RCC 7860 (cell line): Measurements from ENCODE around the gene C20orf204.
A peak's percentile ranks its signal among the peaks of the same experiment; 100 is the strongest.

Source experiments
- DNase-seq: peaks from one replicate; pipeline ENCODE4 v3.0.0-alpha.2; 2015; ENCODE audit warnings: low spot score
- FAIRE-seq: peaks from 2 replicates; lab custom pipeline; 2012; peaks lifted over from hg19 to GRCh38; lab: Jason Lieb, UNC

The C20orf204 gene

DNA sequence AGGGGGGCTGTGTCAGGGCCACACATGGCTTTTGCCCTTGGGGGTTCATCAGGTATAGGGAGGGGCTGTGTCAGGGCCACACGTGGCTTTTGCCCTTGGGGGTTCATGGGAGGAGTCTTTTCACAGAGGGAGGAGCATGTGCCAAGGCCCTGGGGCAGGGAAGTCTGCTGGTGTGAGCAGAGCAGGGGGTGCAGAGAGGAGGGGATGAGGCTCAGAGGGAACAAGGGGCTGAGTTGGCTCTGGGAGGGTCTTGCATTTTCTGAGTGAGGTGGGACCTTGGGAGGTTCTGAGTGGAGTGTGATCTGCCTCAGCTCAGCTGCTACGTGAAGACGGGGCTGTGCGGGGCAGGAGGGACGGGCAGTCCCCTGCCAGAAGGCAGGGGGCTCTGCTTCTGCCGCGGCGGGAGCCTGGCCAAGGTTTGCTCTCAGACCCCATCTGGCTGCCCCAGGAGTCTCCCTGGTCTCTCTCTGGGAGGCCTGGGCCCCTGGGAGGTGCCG lies 19.5 kb downstream of the C20orf204 start:
- FAIRE-seq = no peak

DNA sequence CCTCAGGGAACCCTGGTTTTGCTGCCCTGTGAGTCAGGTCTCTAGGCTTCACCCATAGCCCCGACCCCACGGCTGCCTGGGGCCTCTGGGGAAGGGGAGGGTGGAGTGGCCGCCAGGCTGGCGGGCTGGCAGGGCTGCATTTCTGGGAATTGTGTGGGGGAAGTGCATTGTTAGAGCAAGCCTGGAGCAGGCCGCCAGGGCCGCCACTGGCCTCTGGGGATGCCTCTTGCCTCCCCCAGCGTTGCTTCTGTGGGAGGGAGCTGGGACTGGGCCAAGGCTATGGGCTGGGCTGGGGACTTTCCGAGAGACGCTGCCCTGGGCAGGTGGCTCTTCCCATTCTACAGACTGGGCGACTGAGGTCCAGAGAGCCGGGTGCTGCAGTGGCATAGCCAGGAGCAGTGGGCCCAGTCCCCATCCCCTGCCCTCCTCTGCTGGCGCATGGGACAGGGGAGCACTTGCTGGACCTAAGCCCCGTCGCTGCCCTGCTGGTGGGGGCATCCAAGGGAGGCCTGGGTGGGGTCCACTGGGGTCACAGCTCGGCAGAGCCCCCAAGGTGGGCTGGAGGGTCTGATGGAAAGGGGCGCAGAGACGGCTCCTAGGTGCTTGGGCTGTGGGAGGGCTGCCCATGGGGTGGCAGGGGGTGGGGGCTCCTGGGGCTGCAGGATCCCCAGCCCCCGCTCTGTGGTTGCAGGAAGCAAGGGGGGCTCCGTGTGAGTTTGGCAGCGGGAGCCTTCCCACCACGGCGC lies 20.1 kb downstream of the C20orf204 start:
- FAIRE-seq (no peak), DNase-seq (peak; percentile 43)

More for the DNA sequence above, 19.5 kb downstream of the C20orf204 start:
- no peak for DNase-seq

DNA sequence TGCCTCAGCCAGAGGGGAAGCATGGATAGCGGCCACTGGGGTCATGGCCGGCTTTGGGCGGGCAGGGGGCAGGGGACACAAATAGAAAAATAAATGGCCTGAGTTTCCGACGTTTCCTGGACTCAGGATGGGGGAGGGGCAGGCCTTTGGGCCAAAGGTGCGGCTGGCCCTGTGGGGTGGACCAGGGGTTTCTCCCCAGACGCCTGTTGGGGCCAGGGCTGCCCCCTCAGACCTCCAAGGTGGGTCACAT lies 20.6 kb downstream of the C20orf204 start:
- DNase-seq = no peak
- no peak for FAIRE-seq

DNA sequence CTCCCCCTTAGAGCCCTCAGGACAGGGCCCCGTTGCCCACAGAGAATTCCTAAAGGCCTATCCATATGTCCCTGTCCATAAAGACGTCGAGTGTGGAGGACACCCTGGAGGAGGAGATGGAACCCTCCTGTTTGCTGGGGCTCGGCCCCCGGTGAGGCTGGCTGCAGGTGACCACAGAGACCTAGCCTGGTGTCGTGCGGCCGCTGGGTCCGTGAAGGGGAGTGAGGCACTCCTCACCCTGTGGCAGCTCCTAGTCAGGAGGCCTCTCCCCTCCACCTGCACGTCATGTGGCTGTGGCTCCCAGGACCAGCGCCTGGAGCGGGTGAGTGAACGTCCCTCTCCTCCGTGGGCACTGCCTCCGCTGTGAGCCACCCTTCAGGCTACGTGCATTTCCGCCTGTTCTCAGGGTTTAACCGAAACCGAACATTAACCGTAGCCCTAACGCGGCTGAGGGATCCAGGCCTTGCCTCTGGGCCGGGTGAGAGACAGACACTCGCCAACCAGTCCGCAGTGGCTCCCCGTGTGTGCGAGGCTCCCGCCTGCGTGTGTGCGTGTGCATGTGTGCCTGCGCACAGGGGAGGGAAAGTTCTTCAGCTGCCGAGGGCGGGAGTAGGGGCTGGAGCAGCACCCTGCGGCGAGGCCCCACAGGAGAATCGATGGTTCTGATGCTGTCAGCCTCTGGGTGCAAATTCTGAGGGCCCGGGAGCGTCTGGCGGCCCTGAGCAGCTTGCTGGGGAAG lies 21.1 kb downstream of the C20orf204 start:
- DNase-seq (no peak), FAIRE-seq (no peak)

GRCh38 chr20:64057628-64058498 lies 21.9 kb downstream of the C20orf204 start:
- peak; percentile 40 for DNase-seq
- no peak for FAIRE-seq

DNA sequence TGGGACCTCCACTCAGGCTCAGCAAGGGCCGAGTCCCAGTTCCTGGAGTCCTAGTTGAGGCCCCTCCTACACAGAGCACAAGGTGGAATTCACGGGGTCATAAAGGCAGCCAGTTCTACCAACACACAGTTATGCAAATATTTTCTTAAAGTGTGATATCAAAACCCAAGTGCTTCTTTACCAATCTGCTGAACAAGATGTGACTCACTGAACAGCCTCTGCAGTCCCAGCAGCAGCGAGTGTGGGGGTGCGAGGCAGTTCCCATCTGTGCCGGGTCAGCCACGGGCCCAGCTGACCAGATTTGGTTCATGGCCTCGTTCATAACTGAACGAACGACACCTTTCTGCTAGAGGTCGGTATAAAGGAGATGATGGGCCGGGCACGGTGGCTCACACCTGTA lies 22.6 kb downstream of the C20orf204 start:
- FAIRE-seq = no peak
- peak; percentile 48 for DNase-seq

- no peak for DNase-seq
- FAIRE-seq = no peak
Observed at GRCh38 chr20:64062276-64062595, 26.3 kb downstream of the C20orf204 start.

GRCh38 chr20:64062596-64063388 lies 26.8 kb downstream of the C20orf204 start, which contains the start of gene TCEA2:
Gene TCEA2 (plus strand): TSS chr20:64063198. CDS start chr20:64063313, 115 bp downstream.
- FAIRE-seq (no peak), DNase-seq (peak; percentile 83)

GRCh38 chr20:64063389-64064144 lies 27.6 kb downstream of the C20orf204 start:
- no peak for DNase-seq
- no peak for FAIRE-seq

GRCh38 chr20:64064145-64064698 lies 28.2 kb downstream of the C20orf204 start:
- DNase-seq = peak; percentile 69
- peak; percentile 77 for FAIRE-seq

DNA sequence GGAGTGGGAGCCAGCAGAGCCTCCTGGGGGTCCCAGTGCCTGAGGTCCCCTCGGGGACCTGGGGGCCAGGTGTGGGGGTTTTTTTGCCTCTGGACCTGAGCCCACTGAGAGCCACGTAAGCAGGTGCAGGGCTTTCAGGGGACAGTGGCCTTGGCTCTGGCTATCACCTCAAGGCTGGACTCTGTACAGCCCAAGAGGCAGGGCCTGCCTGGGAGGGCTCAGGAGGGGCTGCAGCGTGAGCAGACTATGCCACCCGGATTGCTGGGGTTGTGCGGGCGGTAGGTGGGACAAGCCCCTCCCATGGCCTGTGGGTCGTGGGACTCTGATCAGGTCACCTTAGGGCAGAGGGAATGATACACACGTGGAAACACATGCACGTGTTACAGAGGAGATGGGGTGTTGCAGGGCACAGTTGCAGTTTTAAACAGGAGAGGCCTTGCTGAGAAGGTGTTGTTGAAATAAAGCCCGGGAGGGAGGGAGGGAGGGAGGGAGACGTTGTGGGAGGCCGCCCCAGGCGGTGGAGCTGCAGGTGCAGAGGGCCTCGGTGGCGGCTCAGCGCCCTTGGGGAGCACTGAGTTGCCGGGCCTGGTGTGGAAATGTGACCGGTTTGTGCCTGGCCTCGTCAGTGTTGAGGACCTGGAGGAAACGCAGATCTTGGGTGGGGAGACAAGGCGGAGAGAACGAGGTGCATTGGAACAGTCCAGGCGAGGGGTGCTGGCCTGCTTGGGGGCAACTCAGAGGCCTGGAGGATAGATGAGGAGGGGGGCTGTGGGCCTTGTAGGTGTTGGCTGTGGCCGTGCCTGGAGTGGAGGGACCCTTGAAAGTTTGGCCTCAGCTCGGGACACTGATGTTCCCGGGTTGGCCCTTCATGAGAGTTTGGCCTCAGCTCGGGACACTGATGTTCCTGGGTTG lies 29.3 kb downstream of the C20orf204 start:
- no peak for FAIRE-seq

GRCh38 chr20:64065974-64066343 lies 30.0 kb downstream of the C20orf204 start:
- peak; percentile 94 for DNase-seq
- FAIRE-seq = peak; percentile 87

More for the DNA sequence above, 29.3 kb downstream of the C20orf204 start:
- no peak for DNase-seq

- no peak for DNase-seq
- no peak for FAIRE-seq
Observed at GRCh38 chr20:64067005-64067632, 31.1 kb downstream of the C20orf204 start.

GRCh38 chr20:64067733-64068307 lies 31.8 kb downstream of the C20orf204 start:
- FAIRE-seq (no peak), DNase-seq (no peak)

- no peak for FAIRE-seq
Observed at GRCh38 chr20:64068386-64069208, 32.6 kb downstream of the C20orf204 start.

GRCh38 chr20:64069209-64069613 lies 33.2 kb downstream of the C20orf204 start:
- no peak for DNase-seq
- no peak for FAIRE-seq

More at GRCh38 chr20:64068386-64069208, 32.6 kb downstream of the C20orf204 start:
- no peak for DNase-seq
